Breast epithelium (tissue), 4 donors: ENCODE results near the gene SLC25A33. TPM values are rescaled to one million over a fixed set of nuclear protein-coding genes. Genes with fewer than 3 reads are reported as not detected.

Source experiments
- DNase-seq, 2 donors: peaks; one replicate each; pipeline ENCODE4 v3.0.0-alpha.2; 2019; ENCODE audit warnings: low spot score in 2 of 2
- H3K27ac ChIP-seq, 2 donors: fragments of 200-600 bp; sonication (generic) in 1 of 2; one replicate each; pipeline ENCODE4 v1.5.1; 2016 to 2019; ENCODE audit warnings: mild to moderate bottlenecking in 1 of 2
- H3K27me3 ChIP-seq, 2 donors: fragments of 200-600 bp; sonication (generic) in 1 of 2; one replicate each; pipeline versions ENCODE4 v1.5.1 to v1.6.0; 2017 to 2019; ENCODE audit warnings: control low read depth in 1 of 2, mild to moderate bottlenecking in 1 of 2
- H3K36me3 ChIP-seq: fragments of 200-600 bp; one replicate; pipeline ENCODE4 v1.5.1; 2019
- H3K4me1 ChIP-seq, 2 donors: fragments of 200-600 bp; sonication (generic); one replicate each; pipeline ENCODE4 v1.5.1; 2016 to 2019; ENCODE audit warnings: control low read depth in 1 of 2
- H3K4me3 ChIP-seq, 3 donors: fragments of 200-600 bp; sonication (generic); 1 replicate in 2 of 3; 2 replicates in 1 of 3; pipeline ENCODE4 v1.5.1; 2016 to 2019; ENCODE audit warnings: mild to moderate bottlenecking in 3 of 3, moderate library complexity in 2 of 3
- H3K9me3 ChIP-seq, 2 donors: fragments of 200-600 bp; sonication (generic) in 1 of 2; one replicate each; pipeline ENCODE4 v1.5.1; 2016 to 2019; ENCODE audit warnings: control low read depth in 1 of 2
- POLR2A ChIP-seq: fragments of 450-650 bp; IDR thresholded peaks from one replicate; pipeline ENCODE4 v1.6.1; 2016; ENCODE audit warnings: antibody characterized with exemption, mild to moderate bottlenecking, moderate library complexity
- POLR2AphosphoS5 ChIP-seq, 3 donors: sonication (generic); formaldehyde crosslinking; IDR thresholded peaks; one replicate each; pipeline ENCODE4 v1.6.1; 2017; ENCODE audit warnings: antibody characterized with exemption in 3 of 3
- intact Hi-C: fragments of 100-400 bp; cut with DNase I; formaldehyde crosslinking; loops from one replicate; pipeline ENCODE4 v1.15.1; 2023; ENCODE audit warnings: low total_unique reads
- total RNA-seq, 3 donors: library from RNA; depleted of rRNA; stranded (reverse); fragments of >200 nt; gene quantifications; one replicate each; pipeline ENCODE4 v1.1.0, GENCODE V29; 2016
- TF ChIP-seq, protein P1 (sequence below), 3 donors: fragments of 450-650 bp; IDR thresholded peaks; one replicate each; pipeline ENCODE4 v1.5.1; 2016 to 2017; ENCODE audit warnings: antibody characterized with exemption in 3 of 3, mild to moderate bottlenecking in 3 of 3, moderate library complexity in 3 of 3

Gene SLC25A33
- total RNA-seq, 3 donors from 2014 or later = 8.8 to 17.6 (median 10.7) TPM

DNA sequence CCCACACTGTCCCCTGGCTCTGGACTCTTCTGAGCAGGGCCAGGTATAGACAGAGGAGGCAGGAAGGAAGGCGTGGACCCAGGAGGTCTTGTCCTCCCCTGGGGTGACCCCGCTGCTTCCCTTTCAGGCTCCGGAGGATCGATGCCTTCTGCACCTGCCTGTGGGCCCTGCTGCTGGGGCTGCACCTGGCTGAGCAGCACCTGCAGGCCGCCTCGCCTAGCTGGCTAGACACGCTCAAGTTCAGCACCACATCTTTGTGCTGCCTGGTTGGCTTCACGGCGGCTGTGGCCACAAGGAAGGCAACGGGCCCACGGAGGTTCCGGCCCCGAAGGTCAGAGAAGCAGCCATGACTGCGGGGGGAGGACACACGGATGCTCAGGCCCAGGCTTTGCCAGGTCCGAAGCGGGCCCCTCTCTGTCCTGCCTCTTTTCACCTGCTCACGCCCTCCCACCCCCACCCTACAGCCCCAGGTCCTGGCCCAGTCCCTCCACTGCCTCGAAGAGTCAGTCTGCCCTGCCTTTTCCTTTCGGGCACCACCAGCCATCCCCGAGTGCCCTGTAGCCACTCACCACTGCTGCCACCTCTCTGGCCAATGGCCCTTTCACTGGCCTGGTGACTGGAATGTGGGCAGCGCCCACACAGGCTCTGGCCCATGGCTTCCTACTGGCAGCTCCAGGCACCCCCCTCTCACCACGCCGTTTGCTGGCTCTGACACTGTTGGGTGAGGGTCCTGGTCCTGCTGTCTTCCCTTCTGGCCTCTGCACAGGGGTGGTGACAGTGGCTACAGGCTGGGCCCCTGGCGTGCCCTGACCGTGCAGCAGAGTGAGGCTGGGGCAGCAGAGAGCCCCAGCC lies 62.9 kb downstream of the SLC25A33 start:
- no peaks in the 10 kb centered on the region for H3K4me1 ChIP-seq
- intact Hi-C loops = no loop called here
- DNase-seq = no peak
- H3K27me3 ChIP-seq = no peaks in the 10 kb centered on the region
- H3K4me3 ChIP-seq = no peak overlapping the region
- H3K27ac ChIP-seq = no peak overlapping the region
- TF ChIP-seq, protein P1, sequence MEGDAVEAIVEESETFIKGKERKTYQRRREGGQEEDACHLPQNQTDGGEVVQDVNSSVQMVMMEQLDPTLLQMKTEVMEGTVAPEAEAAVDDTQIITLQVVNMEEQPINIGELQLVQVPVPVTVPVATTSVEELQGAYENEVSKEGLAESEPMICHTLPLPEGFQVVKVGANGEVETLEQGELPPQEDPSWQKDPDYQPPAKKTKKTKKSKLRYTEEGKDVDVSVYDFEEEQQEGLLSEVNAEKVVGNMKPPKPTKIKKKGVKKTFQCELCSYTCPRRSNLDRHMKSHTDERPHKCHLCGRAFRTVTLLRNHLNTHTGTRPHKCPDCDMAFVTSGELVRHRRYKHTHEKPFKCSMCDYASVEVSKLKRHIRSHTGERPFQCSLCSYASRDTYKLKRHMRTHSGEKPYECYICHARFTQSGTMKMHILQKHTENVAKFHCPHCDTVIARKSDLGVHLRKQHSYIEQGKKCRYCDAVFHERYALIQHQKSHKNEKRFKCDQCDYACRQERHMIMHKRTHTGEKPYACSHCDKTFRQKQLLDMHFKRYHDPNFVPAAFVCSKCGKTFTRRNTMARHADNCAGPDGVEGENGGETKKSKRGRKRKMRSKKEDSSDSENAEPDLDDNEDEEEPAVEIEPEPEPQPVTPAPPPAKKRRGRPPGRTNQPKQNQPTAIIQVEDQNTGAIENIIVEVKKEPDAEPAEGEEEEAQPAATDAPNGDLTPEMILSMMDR (IDR thresholded peaks at IDR 0.05) = no peak
- TF ChIP-seq POLR2AphosphoS5 (IDR thresholded peaks at IDR 0.05) (no peak), POLR2A (no peak)
- no peaks in the 10 kb centered on the region for H3K36me3 ChIP-seq
- no peaks in the 10 kb centered on the region for H3K9me3 ChIP-seq

DNA sequence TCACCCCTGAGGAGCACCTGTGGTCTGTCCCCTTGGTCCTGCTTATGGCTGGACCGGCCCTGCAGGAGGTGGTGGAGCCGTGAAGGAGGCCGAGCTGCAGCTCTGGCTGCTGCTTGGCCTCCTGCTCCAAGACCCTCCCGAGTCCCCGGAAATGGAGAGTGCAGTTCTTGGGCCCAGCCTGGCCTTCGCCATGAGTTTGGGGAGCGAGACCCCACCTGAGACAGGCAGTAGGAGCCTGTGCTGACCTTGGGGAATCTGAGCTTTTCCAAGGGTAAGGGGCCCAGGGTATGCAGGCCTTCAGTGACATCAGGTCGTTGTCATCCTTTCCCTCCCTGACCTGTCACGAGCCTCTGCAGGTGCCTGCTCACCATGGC lies 63.5 kb downstream of the SLC25A33 start:
- Histone ChIP-seq H3K4me1 (no peaks in the 10 kb centered on the region), H3K36me3 (no peaks in the 10 kb centered on the region), H3K4me3 (no peak overlapping the region), H3K27me3 (no peaks in the 10 kb centered on the region), H3K27ac (no peak overlapping the region), H3K9me3 (no peaks in the 10 kb centered on the region)
- intact Hi-C loops = no loop called here
- no peak for DNase-seq
- no peak for TF ChIP-seq POLR2AphosphoS5 (IDR thresholded peaks at IDR 0.05)
- TF ChIP-seq POLR2A = no peak
- TF ChIP-seq, protein P1 (IDR thresholded peaks at IDR 0.05) = no peak

DNA sequence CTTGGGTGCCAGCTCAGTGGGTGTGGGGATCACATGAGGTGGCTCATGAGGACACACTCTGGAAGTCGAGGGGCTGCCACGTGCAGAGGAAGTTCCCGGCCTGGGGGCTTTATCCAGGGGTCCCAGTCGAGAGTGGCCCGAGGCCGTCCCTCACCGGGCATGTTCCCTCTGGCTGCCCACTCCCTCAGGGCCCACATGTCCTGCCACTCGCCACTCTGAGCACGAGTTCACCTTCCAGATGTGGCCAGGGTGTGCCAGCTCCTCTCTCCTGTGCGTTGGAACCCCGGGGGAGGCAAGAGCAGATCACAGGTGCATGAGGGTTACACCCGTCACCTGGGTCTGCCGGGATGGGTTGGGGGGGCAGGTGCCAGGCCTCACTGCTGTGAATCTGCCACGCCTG lies 64.0 kb downstream of the SLC25A33 start:
- Histone ChIP-seq H3K27me3 (no peaks in the 10 kb centered on the region), H3K4me3 (no peak overlapping the region), H3K9me3 (no peaks in the 10 kb centered on the region), H3K4me1 (no peaks in the 10 kb centered on the region), H3K36me3 (no peaks in the 10 kb centered on the region), H3K27ac (no peak overlapping the region)
- intact Hi-C loops = no loop called here
- no peak for DNase-seq
- TF ChIP-seq, protein P1 (IDR thresholded peaks at IDR 0.05) = no peak
- TF ChIP-seq POLR2AphosphoS5 (IDR thresholded peaks at IDR 0.05) (no peak), POLR2A (no peak)

DNA sequence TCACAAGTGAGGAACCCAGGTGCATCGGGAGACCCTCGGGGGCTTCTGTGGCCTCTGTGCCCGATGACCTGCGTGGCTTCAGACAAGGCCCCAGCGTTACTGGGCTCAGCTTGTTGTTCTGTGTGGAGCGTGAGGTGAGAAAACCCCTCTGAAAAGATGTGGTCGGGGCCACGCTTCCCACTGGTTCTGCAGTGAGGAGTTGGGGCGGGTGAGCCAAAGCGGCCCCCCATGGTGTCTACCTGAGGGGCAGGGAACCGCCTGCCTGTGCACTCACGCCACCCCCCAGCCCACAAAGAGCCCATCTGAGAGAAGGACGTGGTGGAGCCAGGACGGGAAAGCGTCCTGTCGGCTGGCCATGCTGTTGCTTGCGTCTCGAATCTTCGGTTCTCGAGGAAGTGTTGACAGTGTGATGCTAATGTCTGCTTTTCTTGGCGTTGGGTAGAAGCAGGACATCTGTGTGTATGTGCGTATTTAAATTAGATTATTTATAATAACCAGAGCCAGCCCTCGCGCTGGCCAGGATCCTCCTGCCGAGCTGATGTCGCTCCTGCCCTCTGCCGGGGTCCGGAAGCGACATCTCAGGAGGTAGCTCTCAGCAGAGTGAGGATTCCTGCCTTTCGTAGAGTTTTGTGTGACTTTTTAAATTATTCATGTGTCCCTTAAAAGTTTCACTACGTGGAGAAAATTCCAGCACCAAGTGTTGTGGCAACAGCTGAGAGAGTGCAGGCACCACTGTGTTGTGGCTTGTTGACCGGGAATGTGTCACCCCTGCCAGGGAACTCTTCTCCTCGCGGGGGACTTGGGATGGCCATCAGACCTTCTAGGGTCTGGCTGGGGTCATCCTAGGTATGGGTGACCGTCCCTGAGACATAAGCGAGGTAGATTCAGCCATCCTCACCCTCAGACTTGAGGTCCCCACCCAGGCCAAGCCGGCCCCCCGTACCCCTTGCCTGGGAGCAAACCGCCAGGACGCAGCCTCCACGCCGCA lies 64.8 kb downstream of the SLC25A33 start:
- Histone ChIP-seq H3K4me1 (no peaks in the 10 kb centered on the region), H3K36me3 (no peaks in the 10 kb centered on the region), H3K4me3 (no peak overlapping the region), H3K27ac (no peak overlapping the region), H3K27me3 (no peaks in the 10 kb centered on the region), H3K9me3 (no peaks in the 10 kb centered on the region)
- no peak for DNase-seq
- TF ChIP-seq POLR2A (no peak), POLR2AphosphoS5 (IDR thresholded peaks at IDR 0.05) (no peak)
- TF ChIP-seq, protein P1 (IDR thresholded peaks at IDR 0.05) = no peak
- intact Hi-C loops = no loop called here
